HEK293T (cell line): ENCODE results near the gene TAAR6.
"Not testable (repeated sequence)": the region's sequence is repeated elsewhere in the genome, so short reads cannot be mapped to it uniquely, and the experiment has no call there.

Experiments
- CTCF ChIA-PET: fragments of 350-600 bp; formaldehyde crosslinking; extraction: SDS; loops from one replicate; lab custom pipeline; 2021; ENCODE audit warnings: antibody characterized with exemption, inconsistent platforms; lab: Yijun Ruan, JAX
- POLR2A ChIA-PET: fragments of 350-600 bp; formaldehyde crosslinking; extraction: SDS; loops from one replicate; lab custom pipeline; 2020; ENCODE audit warnings: antibody characterized with exemption, inconsistent platforms; lab: Yijun Ruan, JAX
- DNase-seq: peaks from one replicate; pipeline ENCODE4 v3.0.0; 2012; ENCODE audit warnings: mixed read lengths; ENCODE audit errors: extremely low spot score
- ARNT ChIP-seq: fragments of 450-650 bp; IDR thresholded peaks from 2 replicates; pipeline ENCODE4 v1.6.1; 2017; ENCODE audit warnings: mild to moderate bottlenecking
- BHLHE40 ChIP-seq: fragments of 450-650 bp; IDR thresholded peaks from 2 replicates; pipeline ENCODE4 v1.6.1; 2016; ENCODE audit warnings: mild to moderate bottlenecking, moderate library complexity, borderline replicate concordance
- CTBP1 ChIP-seq: fragments of 450-650 bp; IDR thresholded peaks from 2 replicates; pipeline ENCODE4 v1.6.1; 2016; ENCODE audit warnings: borderline replicate concordance
- ELF4 ChIP-seq: fragments of 450-650 bp; IDR thresholded peaks from 2 replicates; pipeline ENCODE4 v1.6.1; 2017; ENCODE audit warnings: antibody characterized with exemption
- FOXA1 ChIP-seq: fragments of 450-650 bp; IDR thresholded peaks from 2 replicates; pipeline ENCODE4 v1.6.1; 2016; ENCODE audit warnings: mild to moderate bottlenecking
- FOXK2 ChIP-seq: fragments of 450-650 bp; IDR thresholded peaks from 2 replicates; pipeline ENCODE4 v1.6.1; 2016; ENCODE audit warnings: mild to moderate bottlenecking
- FOXM1 ChIP-seq: fragments of 450-650 bp; IDR thresholded peaks from 2 replicates; pipeline ENCODE4 v1.6.1; 2017; ENCODE audit warnings: mild to moderate bottlenecking, borderline replicate concordance
- HDGF ChIP-seq: fragments of 450-650 bp; IDR thresholded peaks from 2 replicates; pipeline ENCODE4 v1.6.1; 2017; ENCODE audit warnings: antibody characterized with exemption, borderline replicate concordance
- L3MBTL2 ChIP-seq: fragments of 450-650 bp; conservative IDR thresholded peaks from 2 replicates; pipeline ENCODE4 v1.6.1; 2016; ENCODE audit warnings: mild to moderate bottlenecking
- LEF1 ChIP-seq: fragments of 450-650 bp; IDR thresholded peaks from 2 replicates; pipeline ENCODE4 v1.6.1; 2017; ENCODE audit warnings: mild to moderate bottlenecking, borderline replicate concordance
- NFRKB ChIP-seq: fragments of 450-650 bp; IDR thresholded peaks from 2 replicates; pipeline ENCODE4 v1.6.1; 2016; ENCODE audit warnings: mild to moderate bottlenecking, moderate library complexity
- SP1 ChIP-seq: fragments of 450-650 bp; IDR thresholded peaks from 2 replicates; pipeline ENCODE4 v1.6.1; 2017
- SUZ12 ChIP-seq: fragments of 450-650 bp; IDR thresholded peaks from 2 replicates; pipeline ENCODE4 v1.6.1; 2016; ENCODE audit warnings: mild to moderate bottlenecking
- TARDBP ChIP-seq: fragments of 450-650 bp; IDR thresholded peaks from 2 replicates; pipeline ENCODE4 v1.6.1; 2016
- ZNF384 ChIP-seq: fragments of 450-650 bp; IDR thresholded peaks from 2 replicates; pipeline ENCODE4 v1.6.1; 2016
- TF ChIP-seq, protein P1 (sequence below): fragments of 450-650 bp; IDR thresholded peaks from 2 replicates; pipeline ENCODE4 v1.6.1; 2016

The TAAR6 gene

DNA sequence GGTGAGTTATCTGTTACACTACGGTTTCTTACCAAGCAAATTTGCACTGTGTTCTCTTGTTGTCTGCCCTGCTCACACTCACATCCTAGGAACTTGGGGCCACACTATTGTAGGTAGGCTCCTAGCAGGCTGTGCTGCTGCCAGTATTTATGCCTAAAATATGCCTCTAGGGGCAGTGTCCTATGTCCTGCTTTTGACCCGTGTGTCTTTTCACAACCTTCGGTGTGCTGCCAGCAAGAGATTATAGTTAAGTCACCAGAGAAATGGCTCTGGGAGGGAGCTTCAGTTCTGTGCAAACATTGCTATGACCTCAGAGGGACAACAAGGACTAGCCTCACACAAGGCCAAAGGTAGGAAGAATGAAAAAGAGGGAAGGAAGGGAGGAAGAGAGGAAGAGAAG is 28.4 kb downstream of the TAAR6 start:
- ChIA-PET POLR2A (no interaction called here), CTCF (interaction anchor here (0.6 to 1.6 kb wide), 7 partner anchors 8 to 130 kb away, joined by 3 to 5 read pairs (median 3); no protein-coding TSS in a partner anchor)
- TF ChIP-seq CTBP1: no peak
- no peak for TF ChIP-seq BHLHE40
- TF ChIP-seq ARNT: no peak
- no peak for TF ChIP-seq SP1
- TF ChIP-seq HDGF: no peak
- TF ChIP-seq FOXA1: no peak
- no peak for TF ChIP-seq FOXM1
- TF ChIP-seq L3MBTL2: no peak
- no peak for TF ChIP-seq ZNF384
- no peak for TF ChIP-seq NFRKB
- TF ChIP-seq TARDBP: no peak
- TF ChIP-seq FOXK2: no peak
- TF ChIP-seq, protein P1, sequence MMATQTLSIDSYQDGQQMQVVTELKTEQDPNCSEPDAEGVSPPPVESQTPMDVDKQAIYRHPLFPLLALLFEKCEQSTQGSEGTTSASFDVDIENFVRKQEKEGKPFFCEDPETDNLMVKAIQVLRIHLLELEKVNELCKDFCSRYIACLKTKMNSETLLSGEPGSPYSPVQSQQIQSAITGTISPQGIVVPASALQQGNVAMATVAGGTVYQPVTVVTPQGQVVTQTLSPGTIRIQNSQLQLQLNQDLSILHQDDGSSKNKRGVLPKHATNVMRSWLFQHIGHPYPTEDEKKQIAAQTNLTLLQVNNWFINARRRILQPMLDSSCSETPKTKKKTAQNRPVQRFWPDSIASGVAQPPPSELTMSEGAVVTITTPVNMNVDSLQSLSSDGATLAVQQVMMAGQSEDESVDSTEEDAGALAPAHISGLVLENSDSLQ: no peak
- no peak for TF ChIP-seq LEF1
- no peak for TF ChIP-seq SUZ12
- no peak for TF ChIP-seq ELF4
- DNase-seq: peak; percentile 71

DNA sequence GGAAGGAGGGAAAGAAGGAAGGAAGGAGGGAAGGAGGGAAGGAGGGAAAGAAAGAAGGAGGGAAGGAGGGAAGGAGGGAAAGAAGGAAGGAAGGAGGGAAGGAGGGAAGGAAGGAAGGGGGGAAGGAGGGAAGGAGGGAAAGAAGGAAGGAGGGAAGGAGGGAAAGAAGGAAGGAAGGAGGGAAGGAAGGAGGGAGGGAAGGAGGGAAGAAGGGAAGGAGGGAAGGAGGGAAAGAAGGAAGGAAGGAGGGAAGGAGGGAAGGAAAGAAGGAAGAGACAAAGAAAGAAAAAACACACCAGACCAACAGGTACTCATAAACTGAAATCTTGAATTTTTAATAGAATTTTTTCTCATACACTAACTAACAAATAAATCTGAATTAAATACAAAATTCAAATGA is 30.8 kb downstream of the TAAR6 start:
- POLR2A ChIA-PET: not testable (repeated sequence)

DNA sequence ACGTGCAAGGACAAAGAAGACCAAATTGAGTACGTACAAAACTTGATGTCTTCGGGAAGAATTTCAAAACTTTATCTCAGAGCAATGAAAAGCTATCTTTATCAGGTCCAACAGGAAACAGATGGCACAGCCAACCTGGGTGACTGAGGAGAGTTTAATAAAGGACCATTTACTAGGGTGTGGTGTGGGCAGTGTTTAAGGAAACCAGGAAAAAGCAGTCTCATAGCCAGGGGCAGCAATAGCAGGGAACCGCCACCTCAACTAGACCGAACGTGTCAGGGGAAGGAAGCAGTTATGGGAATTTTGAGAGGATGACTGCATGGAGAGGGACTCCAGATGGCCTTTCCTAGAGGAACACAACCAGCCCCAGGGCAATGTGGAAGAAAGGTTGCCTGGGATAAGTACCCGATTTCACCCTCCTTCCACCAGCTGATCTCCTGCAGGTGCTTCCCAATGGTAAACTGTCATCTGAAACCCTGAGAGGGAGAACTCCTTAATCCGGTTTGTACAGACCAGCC is 34.6 kb downstream of the TAAR6 start:
- ChIA-PET POLR2A (no interaction called here), CTCF (interaction anchor here (0.6 kb wide), 1 partner anchor 16 kb away, joined by 5 read pairs; no protein-coding TSS in a partner anchor)
- DNase-seq: no peak
- TF ChIP-seq FOXK2 (no peak), L3MBTL2 (no peak), NFRKB (no peak), LEF1 (no peak), ZNF384 (no peak), ELF4 (no peak), FOXM1 (no peak), FOXA1 (no peak), SP1 (no peak), BHLHE40 (no peak), HDGF (no peak), ARNT (no peak), CTBP1 (no peak)

More for the DNA sequence above, 30.8 kb downstream of the TAAR6 start:
- DNase-seq, CTCF ChIA-PET: not testable (repeated sequence)

DNA sequence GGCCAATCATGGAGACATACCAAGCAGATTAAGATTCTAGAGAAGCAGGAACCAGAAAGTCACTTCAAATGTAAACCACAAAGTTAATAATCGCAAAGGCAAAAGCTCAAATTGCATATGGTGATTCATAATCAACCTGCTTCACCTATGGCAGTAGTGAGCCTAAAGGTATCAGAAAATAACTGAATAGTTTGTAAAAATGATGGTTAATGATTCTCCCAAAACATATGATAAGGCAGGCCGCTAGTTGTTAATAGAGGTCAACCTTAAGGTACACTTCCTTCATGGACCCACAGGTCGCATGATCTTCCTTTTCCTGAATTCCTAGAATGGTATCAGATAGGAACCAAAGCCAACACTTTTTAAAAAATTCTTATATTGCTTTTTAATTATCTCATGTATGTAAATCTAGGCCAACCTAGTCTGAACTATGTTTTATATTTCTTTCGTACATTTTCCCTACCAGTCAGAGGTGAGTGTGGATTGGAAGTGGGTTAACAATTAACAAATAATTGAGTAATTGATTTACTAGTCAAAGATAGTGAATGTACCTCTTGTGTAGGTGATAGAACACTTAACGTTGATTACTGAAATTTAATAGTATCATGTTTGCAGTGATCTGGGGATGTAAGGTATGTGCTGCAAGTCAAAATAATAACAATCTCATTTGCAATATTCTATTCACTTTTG is 37.6 kb downstream of the TAAR6 start:
- CTCF ChIA-PET: no interaction called here
- POLR2A ChIA-PET: no interaction called here
- DNase-seq: no peak
- TF ChIP-seq HDGF: no peak
- TF ChIP-seq L3MBTL2: no peak
- no peak for TF ChIP-seq BHLHE40
- no peak for TF ChIP-seq LEF1
- no peak for TF ChIP-seq TARDBP
- no peak for TF ChIP-seq ZNF384
- TF ChIP-seq, protein P1: no peak
- TF ChIP-seq CTBP1: no peak
- TF ChIP-seq ELF4: no peak
- no peak for TF ChIP-seq FOXA1
- TF ChIP-seq FOXM1: no peak
- TF ChIP-seq SP1: no peak
- no peak for TF ChIP-seq ARNT
- no peak for TF ChIP-seq FOXK2
- TF ChIP-seq NFRKB: no peak

DNA sequence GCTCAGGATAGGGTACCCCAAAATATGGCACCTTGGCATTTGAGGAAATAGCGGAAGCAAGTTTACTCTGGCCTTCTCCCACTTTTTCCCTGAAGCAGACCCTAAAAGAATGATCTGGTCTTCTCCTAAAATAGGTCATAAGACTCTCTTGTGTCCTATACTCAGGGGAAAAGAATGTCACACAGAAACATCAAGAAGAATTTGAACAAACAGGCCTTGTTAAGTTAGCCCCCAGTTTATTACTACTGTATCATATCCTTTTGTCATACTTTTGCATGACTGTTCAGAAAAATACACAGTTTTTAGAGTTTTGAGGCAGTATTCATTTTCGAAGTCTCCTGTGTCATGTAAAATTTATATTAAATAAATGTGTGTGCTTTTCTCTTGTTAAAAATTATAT is 41.5 kb downstream of the TAAR6 start:
- ChIA-PET POLR2A (no interaction called here), CTCF (no interaction called here)
- no peak for DNase-seq
- no peak for TF ChIP-seq FOXK2
- TF ChIP-seq CTBP1: no peak
- TF ChIP-seq TARDBP: no peak
- no peak for TF ChIP-seq L3MBTL2
- no peak for TF ChIP-seq FOXA1

DNA sequence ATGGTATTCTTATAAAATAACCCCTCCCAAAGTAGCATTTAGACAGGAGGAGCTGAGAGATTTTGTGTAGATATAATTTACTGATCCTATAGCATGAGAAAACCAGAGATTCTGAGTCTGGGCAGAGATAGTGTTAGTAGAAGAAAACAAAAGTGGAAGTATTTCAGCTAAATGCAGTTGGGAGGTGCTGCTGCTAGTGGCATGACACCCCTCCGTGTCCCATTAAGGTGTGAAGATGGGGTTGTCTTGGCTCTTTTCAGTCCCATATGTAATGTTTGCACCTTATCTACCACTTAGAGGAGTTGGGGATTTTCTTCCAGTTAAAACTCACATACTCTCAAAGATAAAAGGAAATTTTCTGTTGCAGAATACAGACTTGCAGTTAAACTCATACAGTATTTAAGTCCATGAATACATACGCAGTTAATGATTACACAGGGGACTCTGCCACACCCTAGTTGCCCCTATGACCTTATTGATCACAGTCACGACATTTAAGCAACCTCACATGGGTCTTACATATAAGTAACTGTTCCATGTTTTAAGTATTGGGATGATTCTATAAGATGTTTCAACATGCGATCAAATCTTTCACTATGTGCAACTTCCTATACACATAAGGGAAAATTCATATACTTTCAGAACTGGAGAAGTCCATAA is 42.5 kb downstream of the TAAR6 start:
- no peak for TF ChIP-seq FOXM1
- TF ChIP-seq FOXK2: no peak
- no peak for TF ChIP-seq ARNT
- TF ChIP-seq, protein P1: no peak
- no peak for DNase-seq
- CTCF ChIA-PET: no interaction called here
- POLR2A ChIA-PET: interaction anchor here (0.7 kb wide), 1 partner anchor 358 kb away, joined by 3 read pairs; no protein-coding TSS in a partner anchor
